Middle frontal gyrus (tissue), 1 donor: ENCODE measurements around the gene SDK1.
"Not testable (repeated sequence)": the region's sequence is repeated elsewhere in the genome, so short reads cannot be mapped to it uniquely, and the experiment has no call there.

ENCODE experiments used
- DNase-seq: peaks from one replicate; pipeline ENCODE4 v3.0.0-alpha.2; 2015; ENCODE audit warnings: low spot score; ENCODE audit errors: extremely low spot score

SDK1 gene

GRCh38 chr7:4094158-4094557 lies 793.1 kb downstream of the SDK1 start:
- not testable (repeated sequence) for DNase-seq

GRCh38 chr7:4097001-4097609 lies 796.1 kb downstream of the SDK1 start:
- no peak for DNase-seq

GRCh38 chr7:4098169-4098568 lies 797.1 kb downstream of the SDK1 start:
- DNase-seq = no peak

GRCh38 chr7:4099651-4100050 lies 798.6 kb downstream of the SDK1 start:
- DNase-seq = no peak

GRCh38 chr7:4100148-4100547 lies 799.1 kb downstream of the SDK1 start:
- no peak for DNase-seq

- DNase-seq = no peak
Observed at GRCh38 chr7:4100691-4101090, 799.6 kb downstream of the SDK1 start.

GRCh38 chr7:4102231-4102841 lies 801.3 kb downstream of the SDK1 start:
- DNase-seq = no peak

GRCh38 chr7:4103352-4104091 lies 802.5 kb downstream of the SDK1 start:
- no peak for DNase-seq

- DNase-seq = no peak
Observed at GRCh38 chr7:4107839-4108238, 806.8 kb downstream of the SDK1 start.

GRCh38 chr7:4108951-4109350 lies 807.9 kb downstream of the SDK1 start:
- DNase-seq = no peak

GRCh38 chr7:4109481-4110110 lies 808.5 kb downstream of the SDK1 start:
- no peak for DNase-seq

GRCh38 chr7:4110438-4110837 lies 809.4 kb downstream of the SDK1 start:
- DNase-seq = no peak

GRCh38 chr7:4111166-4111565 lies 810.1 kb downstream of the SDK1 start:
- no peak for DNase-seq

- DNase-seq = no peak
Observed at GRCh38 chr7:4113271-4113670, 812.2 kb downstream of the SDK1 start.

- DNase-seq = no peak
Observed at GRCh38 chr7:4113976-4114375, 812.9 kb downstream of the SDK1 start.

GRCh38 chr7:4115442-4115841 lies 814.4 kb downstream of the SDK1 start:
- DNase-seq = no peak

- DNase-seq = no peak
Observed at GRCh38 chr7:4115941-4116610, 815.0 kb downstream of the SDK1 start.

GRCh38 chr7:4119848-4120247 lies 818.8 kb downstream of the SDK1 start:
- no peak for DNase-seq

GRCh38 chr7:4123346-4123745 lies 822.3 kb downstream of the SDK1 start:
- DNase-seq = no peak

GRCh38 chr7:4123823-4124222 lies 822.8 kb downstream of the SDK1 start:
- DNase-seq = no peak

- DNase-seq = no peak
Observed at GRCh38 chr7:4124556-4125477, 823.8 kb downstream of the SDK1 start.
